HG03575 (cell line): Measurements from ENCODE around the gene RBM47.
"Not testable (repeated sequence)": the region's sequence is repeated elsewhere in the genome, so short reads cannot be mapped to it uniquely, and the experiment has no call there.

Experiments used
- ATAC-seq: cut with Tn5 transposase; IDR thresholded peaks from one replicate; pipeline ENCODE4 v1.9.1; 2021; ENCODE audit not compliant: unreplicated experiment, insufficient number of reproducible peaks, low FRiP score; ENCODE audit errors: extremely low read depth

Gene RBM47

DNA sequence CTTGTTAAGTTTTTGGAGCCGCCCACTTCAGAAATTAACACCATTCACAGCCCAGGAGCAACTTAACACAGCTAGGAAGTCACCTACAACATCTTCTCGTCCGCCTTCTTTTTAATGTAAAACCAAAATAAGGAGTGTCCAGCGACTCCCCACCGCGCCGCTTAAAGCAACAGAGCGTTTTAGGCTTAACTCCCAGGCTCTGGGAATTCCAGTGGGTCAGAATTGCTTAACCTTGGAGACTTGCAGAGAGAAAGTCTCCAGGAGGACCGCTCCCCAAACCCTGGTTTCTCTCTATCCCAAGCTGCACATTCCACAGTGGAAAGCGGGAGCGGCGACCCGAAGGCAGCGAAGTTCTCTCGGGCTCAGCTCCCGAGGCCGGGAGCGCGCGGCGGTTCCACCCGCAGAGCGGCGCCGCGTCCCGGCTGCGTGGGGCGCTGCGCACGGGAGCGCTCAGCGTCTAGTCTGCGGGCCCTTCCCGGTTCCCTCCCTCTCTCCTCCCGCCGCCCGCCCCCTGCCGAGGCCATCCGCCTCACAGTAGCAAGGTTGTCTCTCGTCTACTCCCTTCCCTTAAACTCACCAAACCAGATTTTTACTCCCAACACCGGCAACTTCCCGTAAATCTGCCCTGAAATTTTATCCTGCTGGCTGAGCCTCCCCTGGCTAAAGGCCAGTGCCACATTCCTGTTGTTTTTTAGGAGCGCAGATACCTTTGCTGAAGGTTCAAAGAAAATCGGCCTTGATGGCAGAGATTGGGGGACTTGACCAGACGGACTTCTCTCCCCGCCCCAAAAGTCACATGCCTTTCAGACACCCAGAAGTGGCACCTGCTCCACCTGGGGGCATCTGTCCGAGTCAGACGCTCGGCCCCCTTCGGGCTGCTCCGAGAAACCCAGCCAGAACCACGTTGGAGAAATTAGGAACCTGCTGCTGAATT is at the start of gene RBM47:
Gene RBM47 (minus strand): TSS at position 464 of the 934 bp plus-strand sequence. CDS start 190,971 bp downstream, outside the sequence.
- no peak for ATAC-seq

DNA sequence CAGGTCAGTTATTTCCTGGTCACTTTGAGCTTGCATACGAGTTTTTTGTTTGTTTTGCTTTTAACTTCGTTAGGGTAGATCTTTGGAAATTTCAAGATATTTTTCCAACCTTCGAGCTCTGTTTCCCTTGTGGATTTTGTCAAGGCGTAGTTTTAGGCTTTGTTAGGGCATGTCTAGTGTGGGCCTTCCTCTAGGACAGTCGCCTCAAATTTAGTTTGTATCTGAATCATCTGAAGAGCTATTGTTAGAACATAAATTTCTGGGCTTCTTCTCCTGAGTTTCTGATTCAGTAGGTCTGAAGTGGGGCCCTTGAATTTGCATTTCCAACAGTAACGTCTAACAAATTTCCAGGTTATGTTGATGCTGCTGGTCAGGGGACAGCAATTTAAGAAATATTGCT is 48.8 kb upstream of the RBM47 start:
- no peak for ATAC-seq

DNA sequence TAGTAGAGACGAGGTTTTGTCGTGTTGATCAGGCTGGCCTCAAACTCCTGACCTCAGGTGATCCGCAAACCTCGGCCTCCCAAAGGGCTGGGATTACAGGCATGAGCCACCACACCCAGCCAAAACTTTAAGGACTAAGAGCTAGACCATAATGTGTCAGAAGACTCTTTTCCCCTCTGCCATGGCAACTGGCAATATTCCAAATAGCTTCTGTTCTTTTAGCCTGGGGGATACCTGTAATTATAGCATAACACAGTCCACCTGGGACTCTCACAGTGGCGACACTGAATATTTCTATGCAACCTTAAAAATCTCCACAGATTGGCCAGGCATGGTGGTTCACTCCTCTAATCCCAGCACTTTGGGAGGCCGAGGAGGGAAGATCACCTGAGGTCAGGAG is 45.5 kb upstream of the RBM47 start:
- ATAC-seq: no peak

DNA sequence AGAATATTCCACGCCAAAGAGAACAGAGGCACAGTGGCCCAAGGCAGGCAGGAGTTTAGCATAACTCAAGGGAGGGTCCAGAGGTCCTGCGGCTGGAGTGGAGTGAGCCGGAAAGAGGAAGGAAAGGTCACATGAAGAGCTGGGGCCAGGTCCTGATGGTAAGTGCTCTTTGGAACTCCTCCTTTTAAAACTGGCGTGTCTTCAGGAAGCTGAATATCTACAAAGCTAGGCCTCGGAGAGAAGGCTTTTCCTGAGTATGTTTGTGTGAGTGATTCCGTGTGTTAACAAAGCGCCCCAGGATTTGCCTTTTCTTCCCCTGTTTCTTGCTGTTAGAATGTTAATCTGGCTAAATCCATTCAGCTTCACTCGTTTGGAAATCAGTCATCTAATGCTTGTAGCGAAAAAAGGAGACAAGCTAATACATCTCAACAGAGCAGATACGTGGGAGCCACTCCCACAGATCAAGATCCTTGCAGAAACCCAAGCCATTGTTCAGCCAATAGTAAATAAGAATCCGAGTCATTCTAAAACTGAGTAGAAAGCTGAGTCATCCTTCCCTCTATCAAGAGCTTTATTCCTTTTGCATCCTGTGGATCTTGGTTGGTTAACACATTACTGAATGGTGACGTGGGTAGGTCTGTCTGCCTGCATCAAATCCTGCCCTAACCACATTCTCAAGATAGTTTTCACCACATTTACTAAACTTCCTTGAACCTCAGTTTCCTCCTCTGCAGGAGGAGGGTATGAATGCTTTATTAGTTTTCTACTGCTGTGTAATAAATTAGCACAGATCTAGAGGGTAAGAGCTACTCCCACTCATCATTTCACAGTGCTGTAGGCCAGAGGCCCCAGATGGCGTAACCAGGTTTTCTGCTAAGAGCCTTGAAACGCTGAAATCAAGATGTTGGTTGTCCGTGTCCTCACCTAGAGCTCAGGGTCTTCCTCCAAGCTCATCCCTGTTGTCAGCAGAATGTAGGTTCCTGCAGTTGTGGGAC is 43.2 kb upstream of the RBM47 start:
- ATAC-seq: peak; percentile 51

DNA sequence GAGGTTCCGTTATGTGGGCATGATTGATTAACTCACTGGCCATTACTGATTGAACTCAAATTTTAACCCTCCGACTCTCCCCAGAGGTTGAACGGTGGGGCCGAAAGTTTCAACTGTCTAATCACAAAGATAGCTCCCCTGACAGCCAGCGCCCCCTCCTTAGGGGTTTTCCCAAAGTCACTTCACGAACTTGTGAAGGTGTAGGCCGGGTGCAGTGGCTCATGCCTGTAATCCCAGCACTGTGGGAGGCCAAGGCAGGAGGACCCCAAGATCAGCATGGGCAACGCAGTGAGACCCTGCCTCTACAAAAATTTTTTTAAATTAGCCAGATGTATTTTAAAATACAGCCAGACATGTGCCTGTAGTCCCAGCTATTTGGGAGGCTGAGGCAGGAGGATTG is 39.8 kb upstream of the RBM47 start:
- no peak for ATAC-seq

DNA sequence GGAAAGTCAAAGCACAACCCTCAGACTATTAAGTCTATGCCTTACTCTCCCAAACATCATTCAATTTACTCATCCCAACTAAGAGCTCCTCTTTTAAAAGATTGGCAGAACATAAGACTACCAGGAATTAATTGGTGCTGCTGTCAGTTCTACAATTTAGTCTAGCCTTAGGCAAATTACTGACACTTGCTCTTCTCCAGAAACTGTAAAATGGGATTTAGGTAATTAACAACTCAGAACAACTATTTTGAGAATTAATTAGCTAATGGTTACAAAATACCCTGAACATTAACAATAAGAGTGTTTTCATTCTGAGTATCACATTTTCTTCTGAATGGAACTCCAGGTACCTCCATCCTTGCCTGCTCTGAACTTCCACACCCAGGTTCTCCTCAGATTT is 36.2 kb upstream of the RBM47 start:
- no peak for ATAC-seq

DNA sequence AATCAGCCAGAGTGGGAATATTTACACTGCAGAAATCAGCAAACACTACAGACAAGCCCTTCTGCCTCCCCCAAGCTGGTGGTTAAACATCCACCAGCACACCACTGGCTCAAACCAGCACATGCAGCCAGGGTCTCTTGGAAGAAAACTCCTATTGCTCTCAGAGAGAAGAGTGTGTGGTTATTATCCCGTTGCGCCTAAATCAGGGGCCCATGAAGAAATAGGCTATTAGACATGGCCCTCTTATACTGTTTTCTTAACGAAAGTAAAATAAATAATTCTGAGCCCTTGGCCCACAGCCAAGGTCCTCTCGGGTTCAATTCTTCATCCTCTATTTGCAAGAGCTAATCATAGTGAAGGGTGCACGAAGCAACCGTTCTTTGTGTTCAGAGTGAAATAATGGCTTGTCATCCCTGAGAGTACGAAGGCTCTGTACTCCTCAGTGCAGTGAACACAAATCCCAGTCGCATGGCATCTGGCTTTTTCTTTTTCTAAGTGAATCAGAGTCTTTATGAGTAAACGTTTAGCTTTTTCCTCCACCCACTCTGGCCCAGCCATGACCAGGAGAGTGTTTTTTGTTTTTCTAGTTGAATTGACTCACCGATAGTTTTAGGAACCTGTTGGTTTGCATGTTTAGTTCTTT is 33.4 kb upstream of the RBM47 start:
- no peak for ATAC-seq

DNA sequence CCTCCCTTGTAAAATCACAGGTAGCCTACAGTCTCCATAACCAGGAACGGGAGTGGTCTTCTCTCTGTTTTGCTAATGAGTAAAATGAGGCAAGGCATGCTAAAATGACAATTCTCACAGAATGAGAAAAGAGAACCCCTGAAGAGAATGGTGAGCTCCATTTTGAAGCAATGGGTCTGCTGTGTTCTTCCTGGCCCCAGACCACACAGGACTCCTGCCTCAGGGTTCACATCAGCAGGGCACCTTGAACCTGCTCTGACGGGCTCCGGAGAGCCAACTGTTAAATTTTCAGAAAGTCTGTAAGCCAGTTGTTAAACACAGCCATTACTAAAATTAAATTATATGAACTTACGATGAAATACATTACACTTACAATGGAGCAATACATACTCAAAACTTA is 32.1 kb upstream of the RBM47 start:
- no peak for ATAC-seq

DNA sequence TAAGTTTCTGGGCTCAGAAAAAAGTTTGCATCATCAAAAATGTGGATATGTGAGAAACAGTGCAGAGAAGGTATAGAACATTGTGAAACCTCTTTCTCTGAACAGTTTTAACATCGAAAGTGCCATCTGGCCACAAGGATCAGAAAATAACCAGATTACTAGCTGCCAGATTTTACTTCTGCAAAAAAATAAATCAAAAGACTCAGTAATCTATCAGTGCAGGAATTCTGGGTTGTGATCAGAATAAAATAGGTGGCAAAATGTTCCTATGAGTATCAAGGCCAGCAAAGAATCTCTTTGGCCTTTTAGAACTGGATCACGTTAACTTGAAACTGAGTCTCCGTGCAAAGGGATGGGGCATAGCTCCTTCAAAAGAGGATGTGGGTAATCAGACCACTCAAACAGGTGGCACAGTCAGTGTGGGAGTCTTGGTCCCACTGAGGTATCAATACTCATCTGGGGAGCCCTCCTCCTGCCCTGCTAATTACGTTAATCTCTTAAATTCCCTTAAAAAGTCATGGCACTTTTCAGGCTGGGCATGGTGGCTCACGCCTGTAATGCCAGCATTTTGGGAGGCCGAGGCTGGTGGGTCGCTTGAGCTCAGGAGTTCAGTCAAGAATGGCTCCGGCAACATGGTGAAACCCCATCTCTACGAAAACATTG is 26.7 kb upstream of the RBM47 start:
- ATAC-seq: peak; percentile 42

DNA sequence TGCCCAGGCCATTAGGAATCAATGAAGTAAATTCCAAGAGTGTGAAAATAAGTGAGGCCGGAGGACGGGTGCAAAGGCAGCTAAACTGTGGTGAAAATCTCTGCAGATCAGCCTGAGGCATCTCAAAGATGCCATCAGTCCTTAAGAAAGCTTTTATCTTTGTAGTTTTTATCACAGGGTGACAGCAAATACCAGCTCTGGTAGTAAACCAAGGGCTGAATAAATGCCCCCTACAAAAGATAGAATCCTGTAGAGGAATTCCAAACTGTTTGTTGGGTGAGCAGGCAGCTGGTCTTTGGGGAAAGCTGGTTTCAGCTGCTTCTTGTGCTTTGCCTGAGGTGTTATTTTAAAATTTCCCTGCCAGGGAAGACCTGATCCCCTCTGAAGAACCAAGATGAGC is 21.6 kb upstream of the RBM47 start:
- no peak for ATAC-seq

DNA sequence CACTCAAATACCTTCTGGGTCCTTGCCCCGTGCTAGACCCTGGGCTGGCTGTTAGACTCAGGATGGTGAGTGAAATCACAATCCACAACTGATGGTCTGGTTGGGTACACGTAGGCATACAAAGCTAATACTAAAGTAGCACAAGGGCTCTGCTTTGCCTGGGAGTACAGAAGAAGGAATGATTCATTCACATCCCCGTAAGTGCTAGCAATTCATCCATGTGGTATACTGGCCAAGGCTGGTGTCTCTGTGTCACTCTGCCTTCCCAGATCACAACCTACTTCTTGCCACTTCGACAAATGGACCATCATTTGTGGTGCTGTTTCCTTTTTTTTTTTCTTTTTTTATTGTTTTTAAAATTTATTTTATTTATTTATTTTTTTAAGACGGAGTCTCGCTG is 19.7 kb upstream of the RBM47 start:
- no peak for ATAC-seq

DNA sequence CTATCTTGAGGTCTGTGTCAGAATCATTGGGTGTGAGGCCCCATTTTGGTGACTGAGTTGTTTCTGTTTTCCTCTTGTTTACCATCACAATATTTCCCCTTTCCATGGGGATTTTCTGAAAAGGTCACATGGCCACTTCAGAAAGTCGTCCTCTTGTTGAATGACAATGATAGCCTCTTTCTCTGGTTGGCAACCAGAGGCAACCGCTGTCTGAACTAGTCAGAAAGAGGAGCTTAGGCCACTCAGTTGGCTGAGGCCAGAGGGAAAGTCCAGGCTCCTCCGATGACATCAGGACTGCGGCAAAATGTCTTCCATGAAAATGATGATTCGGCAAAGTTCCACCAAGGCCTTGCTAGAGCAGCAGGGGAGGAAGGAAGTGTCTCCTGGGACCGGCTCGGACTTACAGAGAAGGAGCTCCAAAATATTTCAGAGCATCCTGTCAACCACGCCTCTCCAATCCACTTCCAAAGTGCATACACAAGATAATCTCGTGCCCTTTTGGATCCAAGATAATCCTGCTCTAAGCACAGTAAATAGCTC is 19.1 kb upstream of the RBM47 start:
- no peak for ATAC-seq

DNA sequence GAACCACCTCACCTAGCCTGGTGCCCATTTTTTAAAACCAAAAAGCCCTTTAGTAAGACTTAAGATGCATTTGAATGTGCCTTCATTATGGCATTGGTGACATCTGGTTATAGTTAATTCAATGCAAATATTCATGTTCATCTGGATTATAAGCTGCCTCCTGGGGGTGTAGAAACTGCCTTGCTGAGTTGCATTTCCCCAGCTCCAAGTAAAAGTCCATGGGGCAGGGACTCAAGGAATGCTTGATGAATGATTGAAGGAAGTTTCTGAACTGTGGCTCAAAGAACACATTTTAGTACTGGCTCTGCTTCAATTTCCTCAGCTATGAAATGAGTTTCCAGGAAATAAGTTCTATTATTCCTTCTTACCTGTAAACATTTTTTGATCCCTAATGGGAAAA is 18.5 kb upstream of the RBM47 start:
- ATAC-seq: no peak

DNA sequence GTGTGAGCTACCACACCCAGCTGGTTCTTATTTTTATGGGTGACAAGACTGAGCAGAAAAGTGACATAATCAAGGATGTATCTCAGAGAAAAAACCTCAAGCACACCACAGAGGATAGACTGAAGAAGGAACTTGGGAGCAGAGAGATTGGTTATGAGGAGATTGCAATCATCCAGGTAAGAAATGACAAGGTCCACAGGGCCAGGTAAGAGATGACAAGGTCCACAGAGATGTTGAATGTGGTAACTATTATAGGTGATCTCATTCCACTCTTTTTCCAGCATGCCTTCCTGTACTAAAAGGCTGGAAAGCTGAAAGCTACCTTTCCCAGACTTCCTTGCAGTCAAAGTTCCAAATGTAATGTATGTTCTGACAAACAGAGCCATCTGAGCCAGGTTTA is 15.9 kb upstream of the RBM47 start:
- no peak for ATAC-seq

DNA sequence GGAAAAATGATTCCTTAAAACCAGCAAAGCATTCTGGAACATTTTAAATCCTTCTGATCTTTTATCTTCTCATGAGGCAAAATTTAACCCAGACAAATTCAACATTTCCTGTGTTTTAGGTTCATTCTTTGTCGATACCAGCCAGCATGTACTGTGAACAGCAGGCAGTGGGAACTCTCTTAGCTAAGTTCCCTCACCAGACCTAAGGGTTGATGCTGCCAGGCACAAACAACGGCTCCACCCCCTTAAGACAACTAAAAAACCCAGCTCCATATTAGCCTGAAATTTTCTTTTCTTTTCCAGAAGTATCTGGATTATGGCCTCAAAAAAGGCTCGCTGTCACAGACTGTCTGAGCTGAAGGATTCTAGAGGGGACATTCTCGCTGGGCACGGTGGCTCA is 2.4 kb upstream of the RBM47 start:
- no peak for ATAC-seq

DNA sequence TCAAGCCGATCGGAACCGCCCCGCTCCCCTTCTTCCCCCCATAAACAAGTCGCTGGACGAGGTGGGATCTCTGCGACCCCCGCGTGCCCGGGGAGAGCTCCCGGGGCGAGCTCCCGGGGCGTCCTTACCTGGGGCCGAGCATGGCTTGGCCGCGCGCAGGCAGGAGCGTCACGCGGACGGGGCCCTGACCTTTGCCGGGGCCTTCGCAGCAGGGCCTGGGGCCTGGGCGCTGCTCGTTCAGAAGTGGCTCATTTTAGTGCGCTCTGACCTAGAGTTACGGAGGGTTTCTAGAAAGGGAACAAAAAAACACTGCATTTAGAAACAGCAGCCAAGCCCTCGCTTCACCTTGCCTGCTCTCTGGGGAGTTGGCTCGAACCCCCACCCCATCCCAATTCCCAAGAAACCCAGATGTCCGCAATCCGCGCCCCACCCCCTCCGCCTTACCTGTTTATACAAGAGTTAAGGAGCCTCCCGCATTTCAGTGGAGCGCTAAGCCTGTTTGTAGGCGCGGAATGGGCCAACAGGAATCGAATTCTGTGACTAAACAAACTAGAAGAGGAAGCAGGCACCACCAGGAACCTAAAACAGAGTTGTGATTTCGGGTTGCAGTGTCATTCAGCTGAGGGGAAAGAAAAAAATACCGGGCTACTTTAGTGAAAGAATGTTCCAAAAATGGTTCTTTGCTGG is 814 bp upstream of the RBM47 start:
- ATAC-seq: peak; percentile 54

DNA sequence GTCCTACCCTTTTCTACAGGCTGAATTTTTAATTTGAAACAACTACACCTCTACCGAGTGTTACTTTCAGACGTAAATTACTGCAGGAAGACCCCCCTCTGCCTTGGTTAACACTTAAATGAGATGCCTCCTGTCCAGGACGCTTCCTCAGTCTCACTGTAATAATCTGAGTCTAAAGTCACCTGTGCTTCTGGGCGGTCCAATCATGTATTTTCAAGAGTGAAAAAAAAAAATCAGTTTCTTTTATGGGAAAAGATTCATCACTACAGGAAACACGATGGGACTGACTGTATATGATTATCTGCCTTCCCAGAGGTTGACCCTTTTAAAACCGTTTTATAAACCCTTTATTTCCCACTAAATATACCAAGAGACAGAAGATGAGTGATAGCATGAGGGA is 776 bp downstream of the RBM47 start:
- no peak for ATAC-seq

DNA sequence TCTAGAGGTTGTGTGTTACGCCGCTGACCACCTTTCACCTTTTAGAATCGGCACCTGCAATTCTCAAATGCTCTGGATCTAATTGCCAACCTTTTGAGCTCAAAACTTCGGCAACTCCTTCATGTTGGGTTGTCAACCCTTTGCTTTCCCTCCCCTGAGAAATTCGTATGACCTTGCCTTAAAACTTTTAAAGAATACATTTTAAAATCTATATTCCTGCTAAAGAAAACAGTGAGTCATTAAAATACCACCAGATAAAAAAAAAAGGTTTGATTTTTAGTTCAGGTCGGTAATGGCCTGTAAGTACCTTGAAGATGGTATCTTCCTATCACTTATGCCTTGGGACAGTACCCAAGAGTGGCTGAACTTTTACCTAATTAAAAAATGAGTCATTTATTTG is 1.3 kb downstream of the RBM47 start:
- ATAC-seq: not testable (repeated sequence)
